Measurements from ENCODE around the gene ADA. TPM values are rescaled to one million over a fixed set of nuclear protein-coding genes. Genes with fewer than 3 reads are reported as not detected.

Gene ADA
- total and polyA plus RNA-seq, 8 donors: 2.9 to 6.0 (median 4.0) TPM

DNA sequence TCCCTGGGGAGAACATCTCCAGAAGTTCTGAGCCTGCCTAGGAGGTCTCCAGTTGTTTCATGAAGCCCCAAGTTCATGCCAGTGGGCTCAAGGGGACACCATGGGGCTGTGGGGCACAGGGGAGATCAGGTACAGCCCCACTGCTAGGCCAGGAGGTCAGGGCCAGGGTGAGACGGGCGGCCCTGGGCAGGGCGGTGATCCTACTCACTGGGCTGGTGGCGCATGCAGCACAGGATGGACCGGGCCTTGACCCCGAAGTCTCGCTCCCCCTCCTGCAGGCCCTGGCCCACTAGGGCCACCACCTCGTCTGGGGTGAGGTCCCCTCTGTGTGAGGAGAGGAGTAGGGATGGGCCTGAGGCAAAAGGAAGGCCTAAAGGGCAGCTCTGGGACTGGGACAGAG lies 26.1 kb downstream of the ADA start:
- no peaks in the 10 kb centered on the region for H3K9me3 ChIP-seq
- H3K27ac ChIP-seq: no peak overlapping the region
- H3K4me1 ChIP-seq: no peaks in the 10 kb centered on the region
- 91 to 98% methylated on average over 8 of the region's 8 CpGs for WGBS, 2 donors
- no peaks in the 10 kb centered on the region for H3K36me3 ChIP-seq
- intact Hi-C loops (cut with DNase I): no loop called here
- no peak for ATAC-seq
- DNase-seq: no peak
- TF ChIP-seq, protein P1, sequence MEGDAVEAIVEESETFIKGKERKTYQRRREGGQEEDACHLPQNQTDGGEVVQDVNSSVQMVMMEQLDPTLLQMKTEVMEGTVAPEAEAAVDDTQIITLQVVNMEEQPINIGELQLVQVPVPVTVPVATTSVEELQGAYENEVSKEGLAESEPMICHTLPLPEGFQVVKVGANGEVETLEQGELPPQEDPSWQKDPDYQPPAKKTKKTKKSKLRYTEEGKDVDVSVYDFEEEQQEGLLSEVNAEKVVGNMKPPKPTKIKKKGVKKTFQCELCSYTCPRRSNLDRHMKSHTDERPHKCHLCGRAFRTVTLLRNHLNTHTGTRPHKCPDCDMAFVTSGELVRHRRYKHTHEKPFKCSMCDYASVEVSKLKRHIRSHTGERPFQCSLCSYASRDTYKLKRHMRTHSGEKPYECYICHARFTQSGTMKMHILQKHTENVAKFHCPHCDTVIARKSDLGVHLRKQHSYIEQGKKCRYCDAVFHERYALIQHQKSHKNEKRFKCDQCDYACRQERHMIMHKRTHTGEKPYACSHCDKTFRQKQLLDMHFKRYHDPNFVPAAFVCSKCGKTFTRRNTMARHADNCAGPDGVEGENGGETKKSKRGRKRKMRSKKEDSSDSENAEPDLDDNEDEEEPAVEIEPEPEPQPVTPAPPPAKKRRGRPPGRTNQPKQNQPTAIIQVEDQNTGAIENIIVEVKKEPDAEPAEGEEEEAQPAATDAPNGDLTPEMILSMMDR (IDR thresholded peaks at IDR 0.05): no peak
- no peak for FAIRE-seq
- H3K27me3 ChIP-seq: no peaks in the 10 kb centered on the region
- no peak overlapping the region for H3K4me3 ChIP-seq

DNA sequence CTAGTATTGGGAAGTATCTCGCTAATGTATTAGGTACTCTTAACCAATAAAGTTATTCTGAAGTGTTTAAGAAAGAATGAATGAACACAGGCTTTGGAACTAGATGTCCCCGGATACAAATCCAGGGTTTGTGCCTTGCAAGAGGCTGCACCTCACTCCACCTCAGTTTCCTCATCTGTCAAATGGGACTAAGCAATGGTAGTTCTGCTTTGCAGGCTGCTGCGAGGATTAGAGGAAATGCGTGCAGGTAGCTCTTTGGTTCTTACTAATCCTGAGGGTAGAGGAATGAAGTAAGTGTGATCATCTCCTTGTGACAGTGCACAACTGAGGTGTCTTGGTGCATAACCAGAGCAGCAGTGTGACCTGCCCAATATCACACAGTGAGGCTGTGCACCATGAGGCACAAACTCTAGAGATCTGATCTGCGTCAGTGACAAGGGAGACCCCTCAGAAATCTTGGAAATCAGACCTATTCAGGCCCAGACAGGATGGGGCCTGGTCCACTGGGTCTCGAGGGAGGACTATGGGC lies 26.7 kb downstream of the ADA start:
- DNase-seq: no peak
- no peak for FAIRE-seq

DNA sequence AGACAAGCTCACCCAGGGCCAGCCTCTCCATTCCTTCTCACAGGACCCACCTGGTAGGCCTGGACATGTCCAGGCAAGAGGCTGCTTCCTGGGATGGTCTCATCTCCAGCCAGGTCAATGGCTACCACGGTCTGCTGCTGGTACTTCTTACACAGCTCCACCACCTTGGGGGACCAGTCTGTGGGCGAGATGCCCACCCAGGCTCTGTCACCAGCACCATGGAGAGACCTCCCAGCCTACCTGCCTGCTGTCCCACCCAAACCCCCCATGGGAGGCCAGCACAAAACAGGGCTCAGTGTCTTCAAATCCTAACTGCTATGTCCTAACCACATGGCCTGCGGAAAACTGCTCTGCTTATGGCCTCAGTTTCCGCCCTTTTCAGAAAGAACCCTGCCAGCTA lies 27.3 kb downstream of the ADA start:
- Histone ChIP-seq H3K4me3 (no peak overlapping the region), H3K9me3 (no peaks in the 10 kb centered on the region), H3K27ac (no peak overlapping the region), H3K4me1 (no peaks in the 10 kb centered on the region), H3K36me3 (peaks cover 0 to 8% (median 0%) of the 10 kb centered on the region in 3 donors), H3K27me3 (no peaks in the 10 kb centered on the region)
- ATAC-seq (no peak), DNase-seq (no peak), FAIRE-seq (no peak)
- TF ChIP-seq, protein P1 (IDR thresholded peaks at IDR 0.05): no peak
- intact Hi-C loops (cut with DNase I): no loop called here
- WGBS, 2 donors: 96 to 97% methylated on average over 4 of the region's 4 CpGs

More for the DNA sequence above, 26.7 kb downstream of the ADA start:
- no peaks in the 10 kb centered on the region for H3K4me1 ChIP-seq
- intact Hi-C loops (cut with DNase I): no loop called here
- no peak overlapping the region for H3K4me3 ChIP-seq
- WGBS, 2 donors: 96 to 98% methylated on average over 6 of the region's 6 CpGs
- no peaks in the 10 kb centered on the region for H3K9me3 ChIP-seq
- ATAC-seq: no peak
- TF ChIP-seq, protein P1 (IDR thresholded peaks at IDR 0.05): no peak
- H3K36me3 ChIP-seq: peaks cover 0 to 1% (median 0%) of the 10 kb centered on the region in 3 donors
- no peaks in the 10 kb centered on the region for H3K27me3 ChIP-seq
- H3K27ac ChIP-seq: no peak overlapping the region

DNA sequence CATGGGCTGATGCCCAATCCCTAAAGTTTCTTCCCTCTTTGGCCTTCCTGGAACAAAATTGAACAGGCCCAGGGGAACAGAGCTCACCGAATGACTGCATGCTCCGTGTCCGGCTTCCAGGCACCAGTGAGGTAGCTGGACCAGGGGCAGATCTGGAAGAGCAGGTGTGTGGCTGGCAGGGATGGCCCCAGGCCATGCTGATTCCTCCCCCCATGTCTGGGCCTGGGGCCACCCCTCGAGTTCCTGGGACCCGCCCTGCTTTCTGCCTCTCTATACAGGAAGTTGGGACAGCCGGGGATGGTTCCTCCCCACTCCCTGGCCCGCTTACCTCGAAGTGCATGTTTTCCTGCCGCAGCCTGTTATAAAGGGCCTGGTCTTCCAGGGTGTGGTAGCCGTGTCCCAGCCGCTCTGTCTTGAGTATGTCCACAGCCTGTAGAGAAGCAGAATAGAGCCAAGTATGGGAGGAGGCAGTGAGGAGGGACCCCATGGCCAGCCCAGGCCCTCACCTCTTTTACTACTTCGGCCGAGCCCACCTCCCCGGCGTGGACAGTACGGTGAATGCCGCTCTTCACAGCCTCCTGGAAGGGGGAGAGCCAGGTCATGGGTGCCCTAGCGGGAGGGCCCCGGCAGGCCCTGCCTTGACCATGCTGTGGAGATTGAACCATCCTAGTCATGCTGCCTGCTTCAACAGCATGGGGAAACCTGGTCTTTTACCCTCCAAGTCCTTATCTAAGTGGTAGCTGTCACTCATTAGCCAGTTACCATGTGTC lies 28.8 kb downstream of the ADA start:
- no peaks in the 10 kb centered on the region for H3K4me1 ChIP-seq
- 95 to 96% methylated on average over 18 to 19 of the region's 19 CpGs for WGBS, 2 donors
- DNase-seq (no peak), FAIRE-seq (no peak), ATAC-seq (no peak)
- TF ChIP-seq, protein P1 (IDR thresholded peaks at IDR 0.05): no peak
- intact Hi-C loops (cut with DNase I): no loop called here
- no peak overlapping the region for H3K4me3 ChIP-seq
- H3K27me3 ChIP-seq: no peaks in the 10 kb centered on the region
- no peaks in the 10 kb centered on the region for H3K9me3 ChIP-seq
- peaks cover 0 to 12% (median 0%) of the 10 kb centered on the region in 3 donors for H3K36me3 ChIP-seq
- H3K27ac ChIP-seq: no peak overlapping the region

DNA sequence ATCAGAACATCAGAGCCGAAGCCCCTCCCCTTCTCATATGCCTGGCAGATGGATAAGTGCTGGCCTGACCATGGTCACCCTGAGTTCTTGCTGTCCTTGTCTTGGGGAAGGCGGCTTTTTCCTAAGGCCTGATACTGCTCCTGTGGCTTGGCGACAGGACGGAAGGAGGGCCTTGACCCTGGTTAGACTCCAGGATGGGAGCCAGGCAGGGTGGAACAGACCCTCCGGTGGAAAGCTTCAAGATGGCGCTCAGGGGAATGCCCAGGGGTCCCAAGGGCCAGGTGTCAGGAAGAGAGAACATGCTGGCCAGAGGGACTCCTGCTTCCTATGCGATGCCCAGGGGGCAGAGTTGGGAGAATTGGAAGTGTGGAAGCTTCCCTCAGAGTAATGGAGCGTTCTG lies 29.6 kb downstream of the ADA start:
- intact Hi-C loops (cut with DNase I): no loop called here
- Histone ChIP-seq H3K27me3 (no peaks in the 10 kb centered on the region), H3K27ac (no peak overlapping the region), H3K36me3 (peaks cover 0 to 12% (median 0%) of the 10 kb centered on the region in 3 donors), H3K9me3 (no peaks in the 10 kb centered on the region), H3K4me3 (no peak overlapping the region), H3K4me1 (no peaks in the 10 kb centered on the region)
- no peak for ATAC-seq
- 97% methylated on average over 8 of the region's 8 CpGs for WGBS, 2 donors
- no peak for FAIRE-seq
- DNase-seq: no peak
- TF ChIP-seq, protein P1 (IDR thresholded peaks at IDR 0.05): no peak
